SK-N-SH (cell line): ENCODE results near the gene RBMS3.

Experiments
- CTCF ChIP-seq: fragments of 200-600 bp; sonication (generic); IDR thresholded peaks from 2 replicates; pipeline ENCODE4 v1.6.1; 2017; ENCODE audit warnings: antibody characterized with exemption, mild to moderate bottlenecking, moderate library complexity
- EP300 ChIP-seq, 2 experiments: IDR thresholded peaks; 2 replicates each; pipeline versions ENCODE4 v1.4.0 to v1.6.1; 2012; ENCODE audit warnings: borderline replicate concordance in 1 of 2, low read depth in 1 of 2, low read length in 1 of 2
- EZH2phosphoT487 ChIP-seq: fragments of 200-600 bp; sonication (generic); IDR thresholded peaks from 2 replicates; pipeline ENCODE4 v1.6.1; 2017; ENCODE audit warnings: low read depth, mixed run types, mild to moderate bottlenecking, antibody characterized with exemption, moderate library complexity, borderline replicate concordance
- MAX ChIP-seq: IDR thresholded peaks from 2 replicates; pipeline ENCODE4 v1.4.0; 2012; ENCODE audit warnings: low read depth
- MXI1 ChIP-seq: IDR thresholded peaks from 2 replicates; pipeline ENCODE4 v1.6.1; 2012; ENCODE audit warnings: mild to moderate bottlenecking, low read depth, low read length, improper control_type of control experiment
- RFX5 ChIP-seq: IDR thresholded peaks from 2 replicates; pipeline ENCODE4 v1.6.1; 2012; ENCODE audit warnings: mild to moderate bottlenecking, improper control_type of control experiment, low read length
- ZBTB33 ChIP-seq: IDR thresholded peaks from 2 replicates; pipeline ENCODE4 v1.4.0; 2012; ENCODE audit warnings: low read depth, borderline replicate concordance

GRCh38 chr3:30004481-30004880 is 723.6 kb downstream of the RBMS3 start:
- TF ChIP-seq CTCF, result no peak
- no peak for TF ChIP-seq EP300 (IDR thresholded peaks at IDR 0.05; ENCODE audit: borderline replicate concordance in 1 of 2, low read depth in 1 of 2, low read length in 1 of 2)
- TF ChIP-seq ZBTB33, result no peak
- no peak for TF ChIP-seq EZH2phosphoT487
- no peak for TF ChIP-seq MXI1
- no peak for TF ChIP-seq MAX
- TF ChIP-seq RFX5, result no peak
